Measurements from ENCODE around the gene SLC66A1.

The SLC66A1 gene

DNA sequence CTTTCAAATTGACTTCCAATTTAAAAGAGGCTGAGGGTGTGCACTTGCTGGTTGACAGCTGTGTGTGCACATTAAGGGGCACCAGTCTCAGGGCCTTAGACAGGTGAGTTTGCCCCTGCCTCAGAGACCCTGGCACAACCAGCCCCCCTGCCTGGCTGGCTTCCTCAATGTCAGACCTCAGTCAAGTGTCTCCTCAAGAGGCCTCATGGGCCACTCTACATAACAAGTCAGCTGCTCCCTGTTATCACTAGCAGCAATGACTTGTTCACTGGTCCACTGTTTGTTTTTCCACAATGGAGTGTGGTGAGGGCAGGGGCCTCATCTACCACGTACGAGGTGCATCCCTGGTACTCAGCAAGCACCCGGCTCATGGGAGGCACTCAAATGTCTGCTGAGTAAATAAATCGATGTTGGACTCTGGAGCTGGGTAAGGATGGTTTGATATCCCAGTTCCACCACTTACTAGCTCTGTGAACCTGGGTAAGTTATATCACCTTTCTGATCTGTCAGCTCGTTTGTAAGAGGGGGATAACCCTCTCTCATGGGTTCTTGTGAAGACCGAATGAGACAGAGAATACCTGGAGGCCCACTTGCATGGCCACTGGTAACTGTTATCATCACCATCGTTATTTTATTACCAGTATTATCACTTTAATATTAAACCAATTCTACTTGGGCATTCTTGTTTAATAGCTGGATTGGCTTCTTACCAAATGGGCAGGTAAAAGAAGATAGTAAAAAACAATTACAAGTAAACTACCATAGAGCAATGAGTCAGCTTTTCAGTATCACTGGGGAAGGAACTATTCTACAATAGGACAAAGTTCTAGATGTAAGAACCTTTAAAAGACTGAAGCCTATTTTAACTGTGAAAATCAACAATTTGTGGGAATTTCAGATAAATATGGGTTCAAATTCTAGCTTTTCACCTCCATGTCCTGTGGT lies 64.6 kb downstream of the SLC66A1 start:
- TF ChIP-seq, protein P1, sequence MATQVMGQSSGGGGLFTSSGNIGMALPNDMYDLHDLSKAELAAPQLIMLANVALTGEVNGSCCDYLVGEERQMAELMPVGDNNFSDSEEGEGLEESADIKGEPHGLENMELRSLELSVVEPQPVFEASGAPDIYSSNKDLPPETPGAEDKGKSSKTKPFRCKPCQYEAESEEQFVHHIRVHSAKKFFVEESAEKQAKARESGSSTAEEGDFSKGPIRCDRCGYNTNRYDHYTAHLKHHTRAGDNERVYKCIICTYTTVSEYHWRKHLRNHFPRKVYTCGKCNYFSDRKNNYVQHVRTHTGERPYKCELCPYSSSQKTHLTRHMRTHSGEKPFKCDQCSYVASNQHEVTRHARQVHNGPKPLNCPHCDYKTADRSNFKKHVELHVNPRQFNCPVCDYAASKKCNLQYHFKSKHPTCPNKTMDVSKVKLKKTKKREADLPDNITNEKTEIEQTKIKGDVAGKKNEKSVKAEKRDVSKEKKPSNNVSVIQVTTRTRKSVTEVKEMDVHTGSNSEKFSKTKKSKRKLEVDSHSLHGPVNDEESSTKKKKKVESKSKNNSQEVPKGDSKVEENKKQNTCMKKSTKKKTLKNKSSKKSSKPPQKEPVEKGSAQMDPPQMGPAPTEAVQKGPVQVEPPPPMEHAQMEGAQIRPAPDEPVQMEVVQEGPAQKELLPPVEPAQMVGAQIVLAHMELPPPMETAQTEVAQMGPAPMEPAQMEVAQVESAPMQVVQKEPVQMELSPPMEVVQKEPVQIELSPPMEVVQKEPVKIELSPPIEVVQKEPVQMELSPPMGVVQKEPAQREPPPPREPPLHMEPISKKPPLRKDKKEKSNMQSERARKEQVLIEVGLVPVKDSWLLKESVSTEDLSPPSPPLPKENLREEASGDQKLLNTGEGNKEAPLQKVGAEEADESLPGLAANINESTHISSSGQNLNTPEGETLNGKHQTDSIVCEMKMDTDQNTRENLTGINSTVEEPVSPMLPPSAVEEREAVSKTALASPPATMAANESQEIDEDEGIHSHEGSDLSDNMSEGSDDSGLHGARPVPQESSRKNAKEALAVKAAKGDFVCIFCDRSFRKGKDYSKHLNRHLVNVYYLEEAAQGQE (IDR thresholded peaks at IDR 0.05; ENCODE audit: insufficient read depth in 1 of 2, low read depth in 2 of 2, low read length in 2 of 2), result no peak
- no peak for TF ChIP-seq POLR2AphosphoS5 (IDR thresholded peaks at IDR 0.05; ENCODE audit: low read depth, low read length)
- TF ChIP-seq FOXP2 (optimal IDR thresholded peaks at IDR 0.05; ENCODE audit: borderline replicate concordance, extremely low read depth, extremely low read length, insufficient read depth), result no peak
- TF ChIP-seq TAF1 (IDR thresholded peaks at IDR 0.05; ENCODE audit: borderline replicate concordance, insufficient read depth, low read length), result no peak
- TF ChIP-seq SIN3A (IDR thresholded peaks at IDR 0.05; ENCODE audit: borderline replicate concordance, insufficient read depth, low read length), result no peak

DNA sequence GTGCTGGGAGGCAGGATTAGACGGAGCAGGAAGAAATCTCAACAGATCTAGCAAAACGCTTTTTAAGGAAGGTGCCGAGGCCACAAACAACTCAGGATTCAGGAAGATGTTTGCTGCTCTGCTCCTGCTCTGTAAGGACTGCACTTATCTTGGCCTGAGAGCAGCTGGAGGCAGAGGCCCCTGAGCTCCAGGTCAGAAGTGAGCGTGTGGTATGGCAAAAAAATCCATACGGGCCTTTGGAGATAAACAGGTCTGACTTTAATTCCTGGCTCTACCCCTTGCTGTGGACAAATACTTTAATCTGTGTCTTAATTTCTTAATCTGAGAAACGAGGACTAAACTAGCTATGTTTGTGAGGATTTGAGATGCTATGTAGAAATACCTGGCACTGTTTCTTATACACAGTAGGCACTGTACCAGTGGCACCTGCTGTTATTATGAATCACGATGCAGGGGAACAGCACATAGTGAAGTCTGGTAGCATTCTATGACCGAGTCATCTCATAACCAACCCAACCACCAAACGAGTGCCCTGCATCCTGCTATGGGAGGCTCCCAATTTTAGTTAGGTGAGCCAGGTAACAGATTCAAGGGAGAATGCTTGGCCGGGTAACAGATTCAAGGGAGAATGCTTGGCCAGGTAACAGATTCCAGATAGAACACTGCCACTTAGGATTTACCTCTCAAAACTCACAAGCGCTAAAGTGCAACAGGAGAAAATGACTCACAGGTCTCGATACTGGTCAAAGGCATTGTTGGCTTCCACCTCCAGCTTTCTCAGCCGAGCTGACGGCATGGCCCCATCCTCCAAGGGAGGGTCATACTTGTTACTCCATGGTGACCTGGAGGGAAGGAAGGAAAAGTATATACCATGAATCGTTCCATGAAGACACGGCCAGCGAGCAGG lies 65.9 kb downstream of the SLC66A1 start:
- TF ChIP-seq FOXP2 (optimal IDR thresholded peaks at IDR 0.05; ENCODE audit: borderline replicate concordance, extremely low read depth, extremely low read length, insufficient read depth) (no peak), SIN3A (IDR thresholded peaks at IDR 0.05; ENCODE audit: borderline replicate concordance, insufficient read depth, low read length) (no peak)
